ENCODE data around the gene ISLR. TPM values are rescaled to one million over a fixed set of nuclear protein-coding genes. Genes with fewer than 3 reads are reported as not detected.

ISLR gene
- total RNA-seq, 2 donors from 2014 or later, result 0.12 TPM; not detected in 1

DNA sequence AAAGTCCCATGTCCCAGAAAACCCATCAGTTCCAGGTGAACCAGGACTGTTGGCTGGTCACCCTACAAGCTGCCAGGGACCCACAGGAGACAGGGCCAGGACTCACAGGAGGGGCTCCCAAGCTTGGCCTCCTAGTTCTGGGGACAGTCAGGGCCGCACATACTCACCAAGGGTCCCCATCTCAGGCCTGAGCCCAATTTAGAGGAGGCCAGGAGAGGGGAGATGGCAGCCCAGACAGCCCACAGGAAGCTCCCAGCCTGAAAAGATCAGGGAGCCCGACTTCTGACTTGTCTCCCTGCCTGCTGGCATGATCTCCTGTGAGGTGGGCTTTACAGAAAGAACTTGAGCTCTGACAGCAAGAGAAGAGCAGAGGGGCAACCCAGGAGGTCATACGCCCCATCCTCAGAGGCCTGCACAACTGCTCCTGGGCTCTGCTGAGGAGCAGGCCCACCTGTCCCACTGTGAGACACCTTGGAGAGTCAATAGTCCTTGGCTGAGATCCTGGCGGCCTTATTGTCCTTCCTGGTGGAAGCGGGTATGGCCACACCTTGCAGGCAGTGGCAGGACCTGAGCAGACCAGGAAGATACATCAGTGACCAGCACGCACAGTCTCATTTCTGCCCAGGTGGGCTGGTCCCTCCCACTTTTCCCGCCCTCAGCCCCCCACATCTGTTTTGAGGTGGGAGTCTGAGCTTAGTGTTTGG lies 2.5 kb upstream of the ISLR start:
- Mint-ChIP-seq H3K4me1 (ENCODE audit: low read depth) (no peaks in the 10 kb centered on the region), H3K36me3 (ENCODE audit: insufficient read depth in 2 of 2) (no peaks in the 10 kb centered on the region), H3K27ac (no peak overlapping the region), H3K27me3 (ENCODE audit: low read depth) (peaks cover 8% of the 10 kb centered on the region), H3K9me3 (no peaks in the 10 kb centered on the region), H3K4me3 (no peak overlapping the region)
- ATAC-seq (replicated peaks in 1 of 2) (no peak), DNase-seq (no peak)

DNA sequence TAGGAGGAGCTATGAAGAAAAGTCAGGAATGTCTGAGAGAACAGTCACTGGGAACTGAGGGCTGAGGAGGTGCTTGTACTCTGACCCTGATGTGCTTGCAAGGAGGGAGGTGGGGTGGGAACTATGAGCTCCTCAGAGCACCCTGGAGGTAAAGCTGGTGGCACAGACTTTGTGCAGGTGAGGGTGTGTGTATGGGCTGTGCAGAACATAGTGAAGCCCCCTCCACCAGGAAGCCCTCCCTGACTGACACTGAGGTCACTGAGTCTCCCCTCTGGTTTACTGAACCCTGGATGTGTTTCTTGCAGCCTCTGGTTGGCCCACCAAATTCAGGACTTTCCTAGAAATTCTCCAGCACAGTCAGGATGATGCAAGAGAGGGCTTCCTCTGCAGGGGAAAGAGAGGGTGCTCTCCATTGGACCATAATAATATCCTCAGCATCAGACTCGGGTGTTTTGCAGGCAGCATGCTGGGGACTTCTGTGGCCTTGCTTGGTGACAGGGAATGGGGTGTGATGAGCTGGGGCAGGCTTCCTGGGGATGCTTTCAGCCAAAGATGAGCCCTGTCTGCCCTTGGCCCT lies 1.5 kb upstream of the ISLR start:
- no peak overlapping the region for H3K27ac Mint-ChIP-seq
- H3K36me3 Mint-ChIP-seq (ENCODE audit: insufficient read depth in 2 of 2), result no peaks in the 10 kb centered on the region
- H3K4me3 Mint-ChIP-seq, result no peak overlapping the region
- no peak for ATAC-seq (replicated peaks in 1 of 2)
- H3K4me1 Mint-ChIP-seq (ENCODE audit: low read depth), result no peaks in the 10 kb centered on the region
- DNase-seq, result no peak
- H3K9me3 Mint-ChIP-seq, result no peaks in the 10 kb centered on the region
- H3K27me3 Mint-ChIP-seq (ENCODE audit: low read depth), result peaks cover 8% of the 10 kb centered on the region

DNA sequence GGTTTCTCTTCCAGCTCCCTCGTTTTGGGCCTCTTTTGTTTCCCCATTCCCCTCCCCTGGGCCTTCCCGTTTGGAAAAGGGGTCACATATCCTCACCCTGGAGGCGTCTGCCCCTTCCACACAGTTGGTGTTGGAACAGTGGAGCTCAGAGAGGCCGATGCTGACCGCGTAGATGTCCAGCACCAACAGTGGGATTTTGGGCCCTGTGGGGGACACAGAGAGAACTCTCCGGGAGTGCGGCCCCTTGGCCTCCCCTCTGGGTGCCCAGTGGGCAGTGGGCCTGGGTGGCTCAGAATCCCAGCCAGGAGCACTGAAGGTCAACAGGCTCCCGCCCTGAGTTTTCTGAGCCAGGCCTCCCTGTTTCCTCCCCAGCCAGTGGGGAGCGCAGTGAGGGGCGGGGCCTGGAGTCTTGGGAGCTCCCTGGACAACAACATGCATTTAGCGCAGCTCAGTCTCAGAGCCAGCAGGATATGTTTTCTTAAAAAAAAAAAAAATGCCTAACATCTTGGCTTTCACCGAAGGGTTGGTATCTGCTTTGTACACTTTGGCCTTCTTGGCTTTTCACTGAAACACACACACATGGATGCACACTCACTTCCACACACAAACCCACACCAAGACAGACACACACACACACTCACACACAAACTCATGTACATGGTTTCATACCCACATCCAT lies 670 bp upstream of the ISLR start:
- no peak overlapping the region for H3K4me3 Mint-ChIP-seq
- H3K27ac Mint-ChIP-seq, result no peak overlapping the region
- peaks cover 8% of the 10 kb centered on the region for H3K27me3 Mint-ChIP-seq (ENCODE audit: low read depth)
- ATAC-seq (replicated peaks in 1 of 2), result no peak
- H3K36me3 Mint-ChIP-seq (ENCODE audit: insufficient read depth in 2 of 2), result no peaks in the 10 kb centered on the region
- no peaks in the 10 kb centered on the region for H3K4me1 Mint-ChIP-seq (ENCODE audit: low read depth)
- DNase-seq, result no peak
- H3K9me3 Mint-ChIP-seq, result no peaks in the 10 kb centered on the region

DNA sequence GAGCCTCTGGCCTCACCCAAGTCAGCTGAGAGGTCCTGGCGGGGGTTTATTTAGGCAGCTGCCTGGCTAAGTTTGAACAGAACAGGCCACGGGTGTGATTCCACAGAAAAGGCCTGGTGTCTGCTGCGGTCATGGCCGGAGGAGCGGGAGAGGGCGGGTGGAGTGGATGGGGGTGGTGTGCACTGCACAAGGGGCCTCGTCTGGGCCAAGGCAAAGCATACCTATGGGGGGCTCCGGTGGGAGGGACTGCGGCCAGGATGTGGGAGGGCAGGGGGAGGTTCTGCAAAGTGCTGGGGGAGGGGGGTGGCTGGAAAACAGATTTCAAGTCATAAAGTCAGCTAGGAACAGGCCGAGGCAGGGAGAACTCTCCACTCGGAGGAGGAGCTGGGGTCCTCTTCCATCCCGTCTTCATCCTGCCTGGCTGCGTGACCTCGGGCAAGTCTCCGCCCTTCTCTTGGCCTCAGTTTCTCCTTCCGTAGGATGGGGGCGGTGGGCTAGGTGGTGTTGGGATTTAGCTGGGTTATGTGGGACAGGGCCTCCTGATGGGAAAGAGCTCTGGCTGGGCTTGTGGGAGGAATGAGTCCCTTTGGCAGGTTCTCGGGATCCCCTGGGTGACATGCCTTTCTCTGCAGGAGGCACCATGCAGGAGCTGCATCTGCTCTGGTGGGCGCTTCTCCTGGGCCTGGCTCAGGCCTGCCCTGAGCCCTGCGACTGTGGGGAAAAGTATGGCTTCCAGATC lies 878 bp downstream of the ISLR start:
- ATAC-seq (replicated peaks in 1 of 2) (no peak), DNase-seq (no peak)
- peaks cover under 1% of the 10 kb centered on the region for H3K27me3 Mint-ChIP-seq (ENCODE audit: low read depth)
- H3K27ac Mint-ChIP-seq, result no peak overlapping the region
- H3K4me3 Mint-ChIP-seq, result no peak overlapping the region
- H3K9me3 Mint-ChIP-seq, result no peaks in the 10 kb centered on the region
- H3K4me1 Mint-ChIP-seq (ENCODE audit: low read depth), result no peaks in the 10 kb centered on the region
- H3K36me3 Mint-ChIP-seq (ENCODE audit: insufficient read depth in 2 of 2), result no peaks in the 10 kb centered on the region

DNA sequence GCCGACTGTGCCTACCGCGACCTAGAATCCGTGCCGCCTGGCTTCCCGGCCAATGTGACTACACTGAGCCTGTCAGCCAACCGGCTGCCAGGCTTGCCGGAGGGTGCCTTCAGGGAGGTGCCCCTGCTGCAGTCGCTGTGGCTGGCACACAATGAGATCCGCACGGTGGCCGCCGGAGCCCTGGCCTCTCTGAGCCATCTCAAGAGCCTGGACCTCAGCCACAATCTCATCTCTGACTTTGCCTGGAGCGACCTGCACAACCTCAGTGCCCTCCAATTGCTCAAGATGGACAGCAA lies 1.4 kb downstream of the ISLR start:
- no peak for DNase-seq
- H3K27me3 Mint-ChIP-seq (ENCODE audit: low read depth), result no peaks in the 10 kb centered on the region
- no peaks in the 10 kb centered on the region for H3K36me3 Mint-ChIP-seq (ENCODE audit: insufficient read depth in 2 of 2)

DNA sequence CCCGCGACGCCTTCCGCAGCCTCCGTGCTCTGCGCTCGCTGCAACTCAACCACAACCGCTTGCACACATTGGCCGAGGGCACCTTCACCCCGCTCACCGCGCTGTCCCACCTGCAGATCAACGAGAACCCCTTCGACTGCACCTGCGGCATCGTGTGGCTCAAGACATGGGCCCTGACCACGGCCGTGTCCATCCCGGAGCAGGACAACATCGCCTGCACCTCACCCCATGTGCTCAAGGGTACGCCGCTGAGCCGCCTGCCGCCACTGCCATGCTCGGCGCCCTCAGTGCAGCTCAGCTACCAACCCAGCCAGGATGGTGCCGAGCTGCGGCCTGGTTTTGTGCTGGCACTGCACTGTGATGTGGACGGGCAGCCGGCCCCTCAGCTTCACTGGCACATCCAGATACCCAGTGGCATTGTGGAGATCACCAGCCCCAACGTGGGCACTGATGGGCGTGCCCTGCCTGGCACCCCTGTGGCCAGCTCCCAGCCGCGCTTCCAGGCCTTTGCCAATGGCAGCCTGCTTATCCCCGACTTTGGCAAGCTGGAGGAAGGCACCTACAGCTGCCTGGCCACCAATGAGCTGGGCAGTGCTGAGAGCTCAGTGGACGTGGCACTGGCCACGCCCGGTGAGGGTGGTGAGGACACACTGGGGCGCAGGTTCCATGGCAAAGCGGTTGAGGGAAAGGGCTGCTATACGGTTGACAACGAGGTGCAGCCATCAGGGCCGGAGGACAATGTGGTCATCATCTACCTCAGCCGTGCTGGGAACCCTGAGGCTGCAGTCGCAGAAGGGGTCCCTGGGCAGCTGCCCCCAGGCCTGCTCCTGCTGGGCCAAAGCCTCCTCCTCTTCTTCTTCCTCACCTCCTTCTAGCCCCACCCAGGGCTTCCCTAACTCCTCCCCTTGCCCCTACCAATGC lies 2.0 kb downstream of the ISLR start:
- H3K4me1 Mint-ChIP-seq (ENCODE audit: low read depth), result no peaks in the 10 kb centered on the region
- no peaks in the 10 kb centered on the region for H3K9me3 Mint-ChIP-seq
- no peak for ATAC-seq (replicated peaks in 1 of 2)
- H3K4me3 Mint-ChIP-seq, result no peak overlapping the region
- H3K27ac Mint-ChIP-seq, result no peak overlapping the region
- no peaks in the 10 kb centered on the region for H3K27me3 Mint-ChIP-seq (ENCODE audit: low read depth)
- no peaks in the 10 kb centered on the region for H3K36me3 Mint-ChIP-seq (ENCODE audit: insufficient read depth in 2 of 2)
- DNase-seq, result no peak

More for the DNA sequence above, 1.4 kb downstream of the ISLR start:
- Mint-ChIP-seq H3K27ac (no peak overlapping the region), H3K4me3 (no peak overlapping the region), H3K9me3 (no peaks in the 10 kb centered on the region), H3K4me1 (ENCODE audit: low read depth) (no peaks in the 10 kb centered on the region)
- ATAC-seq (replicated peaks in 1 of 2), result no peak

DNA sequence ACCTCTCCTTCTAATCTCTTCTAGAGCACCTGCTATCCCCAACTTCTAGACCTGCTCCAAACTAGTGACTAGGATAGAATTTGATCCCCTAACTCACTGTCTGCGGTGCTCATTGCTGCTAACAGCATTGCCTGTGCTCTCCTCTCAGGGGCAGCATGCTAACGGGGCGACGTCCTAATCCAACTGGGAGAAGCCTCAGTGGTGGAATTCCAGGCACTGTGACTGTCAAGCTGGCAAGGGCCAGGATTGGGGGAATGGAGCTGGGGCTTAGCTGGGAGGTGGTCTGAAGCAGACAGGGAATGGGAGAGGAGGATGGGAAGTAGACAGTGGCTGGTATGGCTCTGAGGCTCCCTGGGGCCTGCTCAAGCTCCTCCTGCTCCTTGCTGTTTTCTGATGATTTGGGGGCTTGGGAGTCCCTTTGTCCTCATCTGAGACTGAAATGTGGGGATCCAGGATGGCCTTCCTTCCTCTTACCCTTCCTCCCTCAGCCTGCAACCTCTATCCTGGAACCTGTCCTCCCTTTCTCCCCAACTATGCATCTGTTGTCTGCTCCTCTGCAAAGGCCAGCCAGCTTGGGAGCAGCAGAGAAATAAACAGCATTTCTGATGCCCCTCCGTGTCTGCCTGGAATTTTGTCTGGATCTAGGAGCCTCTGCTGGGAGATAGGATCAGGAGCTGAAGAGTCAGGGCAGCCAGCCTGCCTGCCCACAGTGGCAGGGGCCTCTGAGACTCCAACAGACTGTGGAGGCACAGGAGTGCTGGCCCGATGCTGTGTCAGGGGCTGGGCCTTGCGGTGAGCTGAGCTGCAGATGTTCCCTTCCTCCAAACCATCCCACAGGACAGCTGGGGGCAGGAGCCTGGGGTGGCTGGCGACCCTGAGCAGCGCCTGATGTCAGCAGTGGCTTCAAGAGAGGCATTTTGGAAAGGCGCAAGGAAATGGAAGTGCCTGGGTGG lies 3.0 kb downstream of the ISLR start:
- Mint-ChIP-seq H3K4me1 (ENCODE audit: low read depth) (no peaks in the 10 kb centered on the region), H3K4me3 (no peak overlapping the region), H3K9me3 (no peaks in the 10 kb centered on the region), H3K36me3 (ENCODE audit: insufficient read depth in 2 of 2) (no peaks in the 10 kb centered on the region), H3K27ac (no peak overlapping the region), H3K27me3 (ENCODE audit: low read depth) (no peaks in the 10 kb centered on the region)
- ATAC-seq (replicated peaks in 1 of 2) (no peak), DNase-seq (no peak)

DNA sequence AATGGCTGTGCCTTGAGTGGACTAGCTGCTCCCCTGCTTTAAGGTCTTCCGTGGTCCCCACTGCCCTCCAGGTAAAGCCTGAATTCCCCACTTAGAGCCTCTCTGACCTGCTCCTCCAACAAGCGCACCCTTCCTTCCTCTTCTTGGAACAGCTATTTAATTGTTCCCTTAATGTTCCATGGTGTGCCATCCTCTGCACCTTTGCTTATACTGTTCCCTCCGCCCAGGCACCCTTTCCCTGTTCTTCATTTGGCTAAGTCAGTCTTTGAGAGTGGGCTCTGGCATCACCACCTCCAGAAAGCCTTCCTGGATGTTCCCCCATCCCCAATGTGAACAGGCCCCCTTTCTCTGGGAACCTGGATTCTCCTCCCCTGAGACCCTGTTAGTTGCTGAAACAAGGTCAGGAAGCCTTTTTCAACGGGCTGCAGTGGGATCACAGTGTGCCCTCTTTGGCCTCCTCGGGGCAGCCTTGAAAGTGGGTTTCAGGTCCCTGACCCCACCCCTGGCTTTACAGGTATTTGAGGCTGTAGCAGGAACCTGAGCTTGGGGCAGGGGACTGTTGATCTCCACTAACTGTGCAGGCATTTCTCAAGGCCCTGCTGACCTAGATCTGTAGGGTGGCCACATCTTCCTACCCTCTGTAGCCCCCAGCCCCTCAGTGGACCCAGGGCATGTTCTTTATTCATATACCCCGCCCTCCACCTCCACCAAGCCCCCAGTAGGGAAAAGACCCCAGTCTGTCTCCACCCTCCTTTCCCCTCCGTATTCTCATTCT lies 5.0 kb downstream of the ISLR start:
- no peak overlapping the region for H3K27ac Mint-ChIP-seq
- no peak overlapping the region for H3K4me3 Mint-ChIP-seq
- H3K36me3 Mint-ChIP-seq (ENCODE audit: insufficient read depth in 2 of 2), result no peaks in the 10 kb centered on the region
- DNase-seq (no peak), ATAC-seq (replicated peaks in 1 of 2) (no peak)
- no peaks in the 10 kb centered on the region for H3K4me1 Mint-ChIP-seq (ENCODE audit: low read depth)
- no peaks in the 10 kb centered on the region for H3K9me3 Mint-ChIP-seq
- H3K27me3 Mint-ChIP-seq (ENCODE audit: low read depth), result no peaks in the 10 kb centered on the region

DNA sequence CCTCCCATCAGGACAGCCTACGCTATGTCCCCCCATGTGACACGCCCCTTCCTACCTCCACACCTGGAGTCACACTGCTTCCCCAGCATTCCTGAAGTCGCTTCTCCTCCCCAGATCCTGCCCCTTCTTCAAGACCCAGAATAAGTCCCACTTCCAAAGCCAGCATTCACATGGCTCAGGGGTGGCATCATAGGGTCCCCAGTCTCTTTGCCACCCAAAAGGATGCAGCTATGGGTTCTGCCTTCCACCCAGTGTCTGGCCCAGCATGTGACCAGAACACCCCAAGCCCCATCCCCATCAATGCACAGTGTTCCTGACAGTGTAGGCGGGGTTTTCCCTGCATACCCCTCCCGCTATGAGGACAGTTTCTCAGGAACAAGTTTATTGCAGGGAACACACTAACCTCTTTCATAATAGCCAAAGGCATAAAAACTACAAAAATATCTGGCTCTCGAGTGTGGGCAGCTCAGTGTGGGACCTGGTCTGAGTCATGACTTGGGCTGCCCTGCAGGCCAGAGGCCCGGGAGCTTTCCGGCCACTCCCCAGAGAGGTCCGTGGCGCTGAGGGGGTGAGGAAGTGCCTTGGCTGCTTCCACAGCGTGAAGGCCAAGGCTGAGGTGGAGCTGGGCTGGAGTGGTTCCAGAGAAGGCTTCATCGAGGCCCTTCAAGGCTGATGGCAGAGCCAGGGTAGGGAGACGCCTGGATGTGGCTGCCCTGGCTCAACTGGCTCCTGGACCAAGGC lies 5.8 kb downstream of the ISLR start:
- DNase-seq (no peak), ATAC-seq (replicated peaks in 1 of 2) (no peak)
- no peaks in the 10 kb centered on the region for H3K27me3 Mint-ChIP-seq (ENCODE audit: low read depth)
- no peak overlapping the region for H3K4me3 Mint-ChIP-seq
- H3K9me3 Mint-ChIP-seq, result no peaks in the 10 kb centered on the region
- H3K27ac Mint-ChIP-seq, result no peak overlapping the region
- peaks cover under 1% of the 10 kb centered on the region for H3K4me1 Mint-ChIP-seq (ENCODE audit: low read depth)
- no peaks in the 10 kb centered on the region for H3K36me3 Mint-ChIP-seq (ENCODE audit: insufficient read depth in 2 of 2)

DNA sequence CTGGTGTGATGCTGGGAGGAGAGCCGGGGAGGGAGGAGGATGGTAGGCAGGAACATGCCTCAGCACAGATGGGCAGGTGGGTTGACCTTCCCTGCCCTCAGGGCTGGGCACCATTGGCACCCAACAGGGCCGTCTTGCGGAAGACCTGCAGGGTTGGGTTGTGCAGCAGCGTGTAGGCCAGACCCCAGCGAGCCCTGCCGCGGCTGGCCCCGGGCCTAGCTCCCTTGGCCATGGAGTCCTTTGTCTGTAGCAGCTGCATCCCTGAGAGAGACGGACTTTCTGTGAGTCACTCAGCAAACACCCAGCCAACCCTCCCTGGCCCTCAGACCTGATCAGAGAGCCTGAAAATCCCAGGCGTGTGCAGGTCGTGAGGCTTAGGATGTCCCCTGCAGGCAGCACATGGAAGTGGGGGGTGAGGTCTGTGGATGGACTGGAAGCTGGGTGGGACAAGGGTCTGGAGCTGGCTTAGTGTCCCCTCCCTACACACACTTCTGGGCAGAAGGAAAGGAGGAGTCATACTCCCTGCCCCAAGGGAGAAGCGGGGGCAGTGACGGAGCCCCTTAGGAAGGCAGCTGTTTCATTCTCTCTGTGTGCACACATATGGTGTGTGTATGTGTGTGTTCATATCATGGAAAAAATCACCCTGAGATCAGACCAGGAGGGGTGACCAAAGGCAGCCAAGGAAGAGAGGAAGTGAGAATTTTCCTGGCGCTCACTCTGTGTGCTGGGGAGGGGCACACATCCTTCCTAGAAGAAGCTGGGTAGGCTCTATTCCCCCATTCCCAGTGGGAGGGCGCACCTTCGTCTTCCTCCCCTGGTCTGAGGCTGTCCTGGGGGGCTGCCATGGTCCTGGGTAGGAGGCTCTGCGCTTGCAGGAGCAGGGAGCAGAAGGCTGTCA lies 6.7 kb downstream of the ISLR start:
- no peak for ATAC-seq (replicated peaks in 1 of 2)
- no peak overlapping the region for H3K27ac Mint-ChIP-seq
- no peak overlapping the region for H3K4me3 Mint-ChIP-seq
- no peaks in the 10 kb centered on the region for H3K9me3 Mint-ChIP-seq
- H3K36me3 Mint-ChIP-seq (ENCODE audit: insufficient read depth in 2 of 2), result no peaks in the 10 kb centered on the region
- H3K4me1 Mint-ChIP-seq (ENCODE audit: low read depth), result peaks cover 10% of the 10 kb centered on the region
- no peak for DNase-seq
- no peaks in the 10 kb centered on the region for H3K27me3 Mint-ChIP-seq (ENCODE audit: low read depth)

Data from activated T-cell treated with anti-CD3 and anti-CD28 coated beads, Interleukin-2, amount 50 U/mL, for 72 hours (primary cell).